ENCODE measurements around the gene AMOT.

GRCh38 chrX:112839856-112840255 is 775 bp downstream of the AMOT start:
- TF ChIP-seq CTCF (IDR thresholded peaks at IDR 0.05; ENCODE audit: poor library complexity, severe bottlenecking) (no peak), EP300 (conservative IDR thresholded peaks at IDR 0.05; ENCODE audit: poor library complexity, severe bottlenecking) (no peak), EZH2 (IDR thresholded peaks at IDR 0.05; ENCODE audit: borderline replicate concordance, insufficient read depth, low read length, poor library complexity, severe bottlenecking) (no peak)

Data from neural cell (in vitro differentiated cells).